NCI-H69 (cell line): ENCODE data around the gene TAS2R50.
A peak's percentile ranks its signal among the peaks of the same experiment; 100 is the strongest.
"Not testable (repeated sequence)": the region's sequence is repeated elsewhere in the genome, so short reads cannot be mapped to it uniquely, and the experiment has no call there.

Experiments used
- DNase-seq: peaks from one replicate; lab custom pipeline; 2025; lab: John Stamatoyannopoulos, UW

The TAS2R50 gene, protein sequence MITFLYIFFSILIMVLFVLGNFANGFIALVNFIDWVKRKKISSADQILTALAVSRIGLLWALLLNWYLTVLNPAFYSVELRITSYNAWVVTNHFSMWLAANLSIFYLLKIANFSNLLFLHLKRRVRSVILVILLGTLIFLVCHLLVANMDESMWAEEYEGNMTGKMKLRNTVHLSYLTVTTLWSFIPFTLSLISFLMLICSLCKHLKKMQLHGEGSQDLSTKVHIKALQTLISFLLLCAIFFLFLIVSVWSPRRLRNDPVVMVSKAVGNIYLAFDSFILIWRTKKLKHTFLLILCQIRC

DNA sequence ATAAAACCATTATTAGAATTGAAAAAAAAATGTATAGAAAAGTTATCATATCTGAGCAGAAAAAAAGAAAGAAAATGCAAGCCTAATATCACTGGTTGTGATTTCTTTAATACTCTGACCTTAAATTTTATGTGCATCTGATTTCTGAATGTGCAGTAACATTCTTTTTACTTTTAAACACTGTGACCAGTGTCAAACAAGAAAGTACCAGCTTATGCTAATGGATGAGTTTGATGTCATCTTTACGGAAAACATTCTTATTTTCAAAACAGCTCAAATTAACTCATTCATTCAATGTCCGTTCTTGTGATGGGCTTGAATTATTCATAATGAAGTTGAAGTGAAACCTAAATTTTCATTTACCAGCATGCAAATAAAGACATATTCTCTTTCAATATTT lies at the start of gene TAS2R50:
Gene TAS2R50, minus strand, starts transcription at position 101 of the 400 bp plus-strand sequence. Its CDS starts 52 bp downstream, at position 49.
- DNase-seq: no peak

GRCh38 chr12:11033959-11034358 lies 47.2 kb upstream of the TAS2R50 start:
- not testable (repeated sequence) for DNase-seq

GRCh38 chr12:11031307-11031706 lies 44.6 kb upstream of the TAS2R50 start, which contains the start of gene TAS2R31:
TSS of gene TAS2R31 (minus strand) at chr12:11031407. CDS start at chr12:11031335, 72 bp downstream.
- no peak for DNase-seq

- no peak for DNase-seq
Observed at GRCh38 chr12:11026118-11026517, 39.4 kb upstream of the TAS2R50 start.

DNA sequence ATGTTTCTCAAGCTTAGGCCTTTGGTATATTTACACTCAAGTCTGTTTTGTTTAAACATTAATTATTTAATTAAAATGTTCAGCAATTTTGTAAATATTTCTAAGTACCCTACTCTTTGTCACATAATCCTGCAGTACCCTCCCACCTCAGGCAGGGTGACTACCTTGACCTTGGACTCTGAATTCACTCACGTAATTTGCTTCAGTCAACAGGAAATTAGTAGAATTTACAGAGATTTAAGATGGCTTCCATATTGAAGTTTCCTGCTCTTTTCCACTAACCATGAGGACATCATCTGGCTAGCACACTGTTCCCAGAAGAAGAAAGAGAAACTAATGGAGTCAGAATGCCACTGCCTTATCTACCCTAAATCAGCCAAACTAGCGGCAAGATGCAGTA lies 36.7 kb upstream of the TAS2R50 start:
- peak; percentile 20 for DNase-seq

GRCh38 chr12:11022520-11022919 lies 35.8 kb upstream of the TAS2R50 start, which contains the start of gene TAS2R19:
TSS of gene TAS2R19 (minus strand) at chr12:11022620. CDS start at chr12:11022571, 49 bp downstream.
- no peak for DNase-seq

DNA sequence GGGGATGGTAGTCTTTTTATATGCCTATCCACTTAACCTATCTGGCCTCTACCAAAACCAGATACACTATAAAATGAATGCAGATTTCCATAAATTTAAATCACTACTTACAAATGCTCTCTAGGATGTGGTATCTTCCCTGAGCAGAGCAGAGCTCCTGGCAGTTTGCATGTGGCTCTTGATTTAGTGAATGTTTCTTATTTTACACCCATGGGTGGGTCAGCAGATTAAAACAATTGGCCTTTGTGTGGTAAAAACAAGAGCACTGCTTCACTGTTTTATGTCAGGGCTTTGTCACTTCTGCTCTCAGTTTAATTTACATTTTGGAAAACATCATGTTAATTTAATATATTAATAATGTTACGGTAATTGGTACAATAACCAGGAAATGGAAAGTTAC lies 30.2 kb upstream of the TAS2R50 start:
- DNase-seq: no peak

GRCh38 chr12:11015775-11016430 lies 29.2 kb upstream of the TAS2R50 start:
- peak; percentile 12 for DNase-seq

DNA sequence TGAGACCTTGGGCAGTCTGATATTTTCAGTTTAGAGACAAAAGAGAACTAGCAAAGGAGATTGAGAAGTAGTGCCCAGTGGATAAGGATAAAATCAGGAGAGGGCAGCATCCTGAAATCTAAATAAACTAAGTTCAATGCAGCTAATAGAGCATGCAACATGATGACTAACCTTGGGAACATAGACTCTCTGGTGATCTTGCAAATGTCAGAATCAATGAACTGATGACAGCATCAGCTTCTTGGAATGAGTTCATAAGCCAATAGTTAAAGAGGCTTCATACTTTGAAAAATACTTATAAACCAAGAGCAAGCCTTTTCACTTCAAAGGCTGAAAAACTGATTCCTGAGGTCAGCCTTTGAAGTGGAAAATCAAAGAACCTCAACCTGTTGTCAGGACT lies 27.5 kb upstream of the TAS2R50 start:
- no peak for DNase-seq

DNA sequence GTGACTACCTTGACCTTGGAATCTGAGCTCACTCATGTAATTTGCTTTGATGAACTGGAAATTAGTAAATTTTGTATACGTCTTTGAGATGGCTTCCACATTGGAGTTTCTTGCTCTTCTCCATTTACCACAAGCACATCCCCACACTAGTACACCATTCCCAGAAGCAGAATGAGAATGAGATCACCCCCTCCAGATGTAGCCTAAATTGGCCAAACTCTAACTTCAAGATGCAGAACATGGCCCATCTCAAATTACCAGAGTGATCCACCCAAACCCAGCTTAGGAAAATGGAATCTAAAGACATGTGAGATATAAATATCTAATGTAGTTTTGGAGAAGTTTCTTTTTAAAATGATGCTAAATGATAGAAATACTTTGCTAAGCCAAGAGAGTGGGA lies 20.9 kb upstream of the TAS2R50 start:
- no peak for DNase-seq

GRCh38 chr12:10998204-10998603 lies 11.5 kb upstream of the TAS2R50 start, which contains the start of gene TAS2R20:
TSS of gene TAS2R20 (minus strand) at chr12:10998304. CDS start at chr12:10997875, 429 bp downstream.
- no peak for DNase-seq

DNA sequence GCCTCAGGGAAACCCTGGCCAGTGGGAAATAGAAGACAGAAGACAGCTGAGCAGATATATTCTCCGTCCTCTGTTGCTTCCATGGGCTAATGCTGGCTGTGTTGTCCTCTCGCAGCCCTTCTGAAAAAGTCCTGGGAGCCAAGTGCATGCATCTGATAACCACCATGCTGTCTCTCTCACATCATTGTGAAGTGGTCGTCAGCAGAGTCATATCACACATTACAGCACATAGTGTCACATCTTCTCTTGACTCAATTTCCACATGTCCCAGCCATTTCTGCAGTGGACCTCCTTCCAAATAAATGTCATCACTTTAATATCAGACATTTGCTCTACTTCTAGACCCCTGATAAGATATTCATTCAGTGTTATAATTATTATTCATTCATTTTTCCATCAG lies 7.6 kb upstream of the TAS2R50 start:
- no peak for DNase-seq

DNA sequence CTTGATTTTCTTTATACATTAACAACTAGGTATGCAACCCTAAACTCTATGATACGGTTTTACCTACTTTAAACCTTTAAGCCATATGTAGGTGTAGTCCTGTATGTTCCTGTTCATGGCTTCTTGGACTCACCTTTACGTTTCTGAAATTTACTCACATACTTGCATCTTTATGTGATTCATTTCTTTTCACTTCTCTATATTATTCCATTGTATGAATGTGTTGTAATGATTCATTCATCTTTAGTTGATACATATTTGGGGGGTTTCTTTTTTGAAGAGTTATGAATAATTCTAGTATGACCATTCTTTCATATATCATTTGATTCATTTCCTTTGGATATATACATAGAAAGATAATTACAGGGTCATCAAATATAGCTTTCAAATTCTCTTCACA lies 2.4 kb upstream of the TAS2R50 start:
- DNase-seq: no peak

DNA sequence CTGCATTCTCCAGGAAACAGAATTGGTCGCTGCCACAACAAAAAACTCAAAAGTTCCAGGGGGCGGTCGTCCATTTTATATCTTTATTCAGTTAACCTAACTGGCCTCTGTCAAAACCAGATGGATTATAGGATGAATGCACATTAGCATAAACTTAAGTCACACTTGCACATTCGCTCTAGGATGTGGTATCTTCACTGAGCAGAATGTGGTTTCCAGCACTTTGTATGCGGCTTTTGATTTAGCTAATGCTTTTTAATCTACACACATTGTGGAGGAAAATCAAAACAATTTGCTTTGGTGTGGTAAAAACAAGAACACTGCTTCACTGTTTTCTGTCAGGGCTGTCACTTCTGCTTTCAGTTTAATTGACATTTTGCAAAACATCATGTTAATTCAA lies 4.5 kb downstream of the TAS2R50 start:
- DNase-seq: no peak

- no peak for DNase-seq
Observed at GRCh38 chr12:10974965-10975364, 11.7 kb downstream of the TAS2R50 start.

DNA sequence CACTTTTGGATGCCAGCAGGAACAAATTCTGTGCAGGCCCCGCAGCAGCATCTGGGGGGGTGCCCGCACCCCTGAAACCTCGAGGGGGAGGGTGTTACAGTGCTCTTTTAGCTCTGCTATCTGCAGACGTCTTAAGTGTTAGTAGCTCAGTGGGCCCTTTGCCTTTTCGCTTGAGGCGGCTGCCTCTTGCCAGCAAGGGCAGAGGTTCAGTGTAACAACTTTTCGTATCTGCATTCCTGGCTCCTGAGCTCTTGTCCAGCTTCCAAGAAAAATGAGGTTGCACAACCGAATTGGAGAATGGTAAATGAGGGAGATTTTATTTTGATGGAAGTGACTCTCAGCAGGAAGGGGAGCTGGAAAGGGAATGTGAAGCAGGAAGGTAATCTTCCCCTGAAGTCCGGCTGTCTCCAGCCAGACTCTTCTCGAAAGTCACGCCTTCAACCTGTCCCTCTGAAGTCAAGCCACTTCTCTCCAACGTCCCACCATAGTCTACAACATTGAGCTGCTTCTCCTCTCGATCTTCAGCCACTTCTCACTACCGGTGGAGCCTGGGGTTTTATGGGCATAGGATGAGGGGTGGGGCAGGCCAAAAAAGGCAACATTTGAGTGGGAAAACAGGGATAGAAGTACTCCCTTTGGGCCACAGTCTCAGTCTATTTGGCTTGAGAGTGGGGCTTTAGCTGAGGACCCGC lies 17.8 kb downstream of the TAS2R50 start:
- no peak for DNase-seq

DNA sequence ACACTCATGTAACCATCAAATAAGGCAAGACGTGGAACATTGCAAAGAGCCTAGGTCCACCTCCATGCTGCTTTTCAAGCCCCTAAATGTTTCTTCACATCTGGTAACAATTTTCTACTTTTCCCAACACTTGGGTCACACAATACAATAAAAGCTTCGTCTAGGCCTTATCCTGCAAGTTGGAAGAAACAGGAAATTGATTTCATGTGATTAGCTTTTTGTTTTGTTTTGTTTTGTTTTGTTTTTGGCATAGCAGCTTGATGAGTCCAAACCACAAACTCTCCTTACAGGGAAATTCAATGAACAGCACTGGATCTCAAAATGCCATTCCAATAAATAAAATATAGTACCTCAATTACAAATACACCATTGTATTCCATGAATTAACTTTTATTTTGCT lies 19.3 kb downstream of the TAS2R50 start:
- no peak for DNase-seq

GRCh38 chr12:10966314-10966713 lies 20.4 kb downstream of the TAS2R50 start:
- no peak for DNase-seq

- DNase-seq: no peak
Observed at GRCh38 chr12:10965476-10965875, 21.2 kb downstream of the TAS2R50 start.

- DNase-seq: no peak
Observed at GRCh38 chr12:10960211-10960610, 26.5 kb downstream of the TAS2R50 start.

GRCh38 chr12:10959804-10960203 lies 26.9 kb downstream of the TAS2R50 start:
- DNase-seq: no peak

DNA sequence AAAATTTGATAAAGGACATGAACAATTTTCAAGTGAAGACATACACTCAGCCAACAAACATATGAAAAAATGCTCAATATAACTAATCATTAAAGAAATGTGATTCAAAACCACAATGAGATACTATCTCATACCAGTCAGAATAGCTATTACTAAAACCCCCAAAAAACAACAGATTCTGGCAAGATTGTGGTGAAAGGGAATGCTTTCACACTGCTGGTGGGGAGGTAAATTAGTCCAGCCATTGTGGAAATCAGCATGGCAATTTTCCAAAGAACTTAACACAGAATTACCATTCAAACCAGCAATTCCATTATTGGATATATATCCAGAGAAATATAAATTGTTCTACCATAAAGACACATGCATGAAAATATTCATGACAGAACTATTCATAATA lies 29.0 kb downstream of the TAS2R50 start:
- no peak for DNase-seq

DNA sequence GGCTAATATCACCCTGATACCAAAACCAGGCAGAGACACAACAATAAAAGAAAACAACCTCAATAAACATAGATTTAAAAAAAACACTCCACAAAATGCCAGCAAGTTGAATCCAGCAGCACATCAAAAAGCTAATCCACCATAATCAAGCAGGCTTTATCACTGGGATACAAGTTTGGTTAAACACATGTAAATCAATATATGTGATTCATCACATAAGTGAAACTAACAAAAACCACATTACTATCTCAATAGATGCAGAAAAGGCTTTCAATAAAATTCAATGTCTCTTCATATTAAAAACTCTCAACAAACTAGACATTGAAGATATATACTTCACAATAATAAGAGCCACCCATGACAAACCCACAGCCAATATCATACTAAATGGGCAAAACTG lies 30.6 kb downstream of the TAS2R50 start:
- DNase-seq: no peak
